GM21529 (cell line): ENCODE results near the gene PTPRE.

Source experiments
- ATAC-seq: cut with Tn5 transposase; IDR thresholded peaks from one replicate; pipeline ENCODE4 v1.9.1; 2021; ENCODE audit not compliant: unreplicated experiment

PTPRE gene

GRCh38 chr10:128068398-128069285, 161.7 kb downstream of the PTPRE start:
- no peak for ATAC-seq

- peak; percentile 47 for ATAC-seq
Measured at GRCh38 chr10:128069351-128070051, 162.6 kb downstream of the PTPRE start.

- ATAC-seq, result no peak
Measured at GRCh38 chr10:128070161-128070560, 163.3 kb downstream of the PTPRE start.

- ATAC-seq, result no peak
Measured at GRCh38 chr10:128070721-128071416, 164.0 kb downstream of the PTPRE start.

- no peak for ATAC-seq
Measured at GRCh38 chr10:128071417-128071782, 164.5 kb downstream of the PTPRE start.

- no peak for ATAC-seq
Measured at GRCh38 chr10:128072046-128072445, 165.1 kb downstream of the PTPRE start.

- no peak for ATAC-seq
Measured at GRCh38 chr10:128072941-128073645, 166.2 kb downstream of the PTPRE start.

GRCh38 chr10:128073890-128074289, 167.0 kb downstream of the PTPRE start:
- ATAC-seq, result no peak

GRCh38 chr10:128074589-128074988, 167.7 kb downstream of the PTPRE start:
- no peak for ATAC-seq

GRCh38 chr10:128077155-128077875, 170.4 kb downstream of the PTPRE start:
- ATAC-seq, result no peak

GRCh38 chr10:128078136-128078969, 171.4 kb downstream of the PTPRE start:
- ATAC-seq, result peak; percentile 80

- ATAC-seq, result no peak
Measured at GRCh38 chr10:128080231-128080630, 173.3 kb downstream of the PTPRE start.

GRCh38 chr10:128080641-128081040, 173.7 kb downstream of the PTPRE start:
- no peak for ATAC-seq

- no peak for ATAC-seq
Measured at GRCh38 chr10:128081222-128081621, 174.3 kb downstream of the PTPRE start.

GRCh38 chr10:128081720-128082119, 174.8 kb downstream of the PTPRE start:
- ATAC-seq, result no peak

- no peak for ATAC-seq
Measured at GRCh38 chr10:128083191-128083895, 176.4 kb downstream of the PTPRE start.

- no peak for ATAC-seq
Measured at GRCh38 chr10:128084364-128084763, 177.5 kb downstream of the PTPRE start.

- ATAC-seq, result no peak
Measured at GRCh38 chr10:128084991-128085390, 178.1 kb downstream of the PTPRE start.
